Esophagus muscularis mucosa (tissue), 4 donors: ENCODE measurements around the gene PARP14. TPM values are rescaled to one million over a fixed set of nuclear protein-coding genes. Genes with fewer than 3 reads are reported as not detected.

Experiments used
- DNase-seq: peaks from one replicate; pipeline ENCODE4 v3.0.0-alpha.2; 2017; ENCODE audit errors: extremely low spot score
- H3K27ac ChIP-seq, 4 donors: fragments of 200-600 bp; sonication (generic); replicated peaks in 1 of 4; 1 replicate in 3 of 4; 2 replicates in 1 of 4; pipeline ENCODE4 v1.5.1; 2016 to 2019; ENCODE audit warnings: mild to moderate bottlenecking in 1 of 4
- H3K27me3 ChIP-seq, 4 donors: fragments of 200-600 bp; sonication (generic); one replicate each; pipeline versions ENCODE4 v1.5.1 to v1.6.0; 2016 to 2019
- H3K36me3 ChIP-seq, 4 donors: fragments of 200-600 bp; sonication (generic); one replicate each; pipeline ENCODE4 v1.5.1; 2016 to 2019
- H3K4me1 ChIP-seq, 4 donors: fragments of 200-600 bp; sonication (generic); one replicate each; pipeline ENCODE4 v1.5.1; 2016 to 2019
- H3K4me3 ChIP-seq, 4 donors: fragments of 200-600 bp; sonication (generic); 1 replicate in 2 of 4; 2 replicates in 2 of 4; pipeline ENCODE4 v1.5.1; 2016 to 2019; ENCODE audit warnings: mild to moderate bottlenecking in 4 of 4, moderate library complexity in 1 of 4
- H3K9me3 ChIP-seq, 4 donors: fragments of 200-600 bp; sonication (generic); 1 replicate in 3 of 4; 2 replicates in 1 of 4; pipeline ENCODE4 v1.5.1; 2016 to 2019
- CTCF ChIP-seq, 3 experiments: fragments of 200-600 bp in 2 of 3; fragments of 450-650 bp in 1 of 3; sonication (generic) in 2 of 3; IDR thresholded peaks; one replicate each; pipeline ENCODE4 v1.5.1; 2017 to 2019; ENCODE audit warnings: antibody characterized with exemption in 3 of 3, mild to moderate bottlenecking in 2 of 3, moderate library complexity in 1 of 3
- EP300 ChIP-seq: sonication (generic); formaldehyde crosslinking; IDR thresholded peaks from one replicate; pipeline ENCODE4 v1.6.1; 2017; ENCODE audit warnings: antibody characterized with exemption
- POLR2A ChIP-seq: fragments of 450-650 bp; IDR thresholded peaks from one replicate; pipeline ENCODE4 v1.6.1; 2017; ENCODE audit warnings: antibody characterized with exemption, moderate library complexity, mild to moderate bottlenecking, low read depth
- POLR2AphosphoS5 ChIP-seq, 2 donors: sonication (generic); formaldehyde crosslinking; IDR thresholded peaks; one replicate each; pipeline ENCODE4 v1.6.1; 2017; ENCODE audit warnings: antibody characterized with exemption in 2 of 2
- WGBS: methylation state at CpG from one replicate; pipeline ENCODE4 v1.1.5; 2018; 5-methylcytosine and 5-hydroxymethylcytosine counted together
- intact Hi-C: fragments of 100-400 bp; cut with DNase I; formaldehyde crosslinking; loops from one replicate; pipeline ENCODE4 v1.15.1; 2023
- total RNA-seq, 4 donors: library from RNA; depleted of rRNA; stranded (reverse); fragments of >200 nt; gene quantifications; one replicate each; pipeline versions ENCODE4 v1.1.0 to v1.2.1, GENCODE V29; 2016

PARP14 gene
- total RNA-seq, 4 donors from 2014 or later: 21.4 to 34.1 (median 22.5) TPM

GRCh38 chr3:122692674-122693073, 12.0 kb downstream of the PARP14 start:
- no peak overlapping the region for H3K27ac ChIP-seq
- WGBS: 84% methylated on average over 3 of the region's 3 CpGs
- DNase-seq: no peak
- intact Hi-C loops: no loop called here
- no peak overlapping the region for H3K4me3 ChIP-seq
- peaks cover 29 to 59% (median 42%) of the 10 kb centered on the region in 4 donors for H3K36me3 ChIP-seq
- no peaks in the 10 kb centered on the region for H3K4me1 ChIP-seq
- TF ChIP-seq POLR2A: no peak
- TF ChIP-seq POLR2AphosphoS5 (IDR thresholded peaks at IDR 0.05): no peak
- no peak for TF ChIP-seq CTCF (IDR thresholded peaks at IDR 0.05)
- no peak for TF ChIP-seq EP300
- no peaks in the 10 kb centered on the region for H3K27me3 ChIP-seq
- no peaks in the 10 kb centered on the region for H3K9me3 ChIP-seq

GRCh38 chr3:122694966-122695365, 14.3 kb downstream of the PARP14 start:
- no peaks in the 10 kb centered on the region for H3K9me3 ChIP-seq
- H3K27me3 ChIP-seq: no peaks in the 10 kb centered on the region
- TF ChIP-seq CTCF (IDR thresholded peaks at IDR 0.05) (no peak), POLR2A (no peak), EP300 (no peak), POLR2AphosphoS5 (IDR thresholded peaks at IDR 0.05) (no peak)
- no peak overlapping the region for H3K4me3 ChIP-seq
- no peaks in the 10 kb centered on the region for H3K4me1 ChIP-seq
- DNase-seq: no peak
- peaks cover 37 to 81% (median 53%) of the 10 kb centered on the region in 4 donors for H3K36me3 ChIP-seq
- H3K27ac ChIP-seq: no peak overlapping the region
- intact Hi-C loops: no loop called here
- WGBS: 83% methylated on average over 7 of the region's 7 CpGs

GRCh38 chr3:122695927-122696561, 15.4 kb downstream of the PARP14 start:
- peaks cover 47 to 90% (median 63%) of the 10 kb centered on the region in 4 donors for H3K36me3 ChIP-seq
- H3K9me3 ChIP-seq: no peaks in the 10 kb centered on the region
- no peak for DNase-seq
- intact Hi-C loops: no loop called here
- H3K4me3 ChIP-seq: no peak overlapping the region
- H3K27ac ChIP-seq: no peak overlapping the region
- no peaks in the 10 kb centered on the region for H3K27me3 ChIP-seq
- no peaks in the 10 kb centered on the region for H3K4me1 ChIP-seq
- TF ChIP-seq EP300 (no peak), POLR2A (no peak), POLR2AphosphoS5 (IDR thresholded peaks at IDR 0.05) (no peak), CTCF (IDR thresholded peaks at IDR 0.05) (no peak)

- H3K27me3 ChIP-seq: no peaks in the 10 kb centered on the region
- DNase-seq: no peak
- no peak overlapping the region for H3K27ac ChIP-seq
- H3K4me1 ChIP-seq: no peaks in the 10 kb centered on the region
- TF ChIP-seq CTCF (IDR thresholded peaks at IDR 0.05) (no peak), EP300 (no peak), POLR2AphosphoS5 (IDR thresholded peaks at IDR 0.05) (no peak), POLR2A (no peak)
- no peaks in the 10 kb centered on the region for H3K9me3 ChIP-seq
- H3K36me3 ChIP-seq: peaks cover 41 to 95% (median 66%) of the 10 kb centered on the region in 4 donors
- intact Hi-C loops: no loop called here
- 82% methylated on average over 2 of the region's 2 CpGs for WGBS
- H3K4me3 ChIP-seq: no peak overlapping the region
Measured at GRCh38 chr3:122697952-122698620, 17.4 kb downstream of the PARP14 start.
